NK-92 treated with Interleukin-12 subunit alpha and Interleukin-12 subunit beta, amount 100 ng/mL, for 24 hours (cell line): ENCODE data around the gene CDH4.

Source experiments
- DNase-seq: peaks from one replicate; lab custom pipeline; 2025; lab: John Stamatoyannopoulos, UW

CDH4 gene

DNA sequence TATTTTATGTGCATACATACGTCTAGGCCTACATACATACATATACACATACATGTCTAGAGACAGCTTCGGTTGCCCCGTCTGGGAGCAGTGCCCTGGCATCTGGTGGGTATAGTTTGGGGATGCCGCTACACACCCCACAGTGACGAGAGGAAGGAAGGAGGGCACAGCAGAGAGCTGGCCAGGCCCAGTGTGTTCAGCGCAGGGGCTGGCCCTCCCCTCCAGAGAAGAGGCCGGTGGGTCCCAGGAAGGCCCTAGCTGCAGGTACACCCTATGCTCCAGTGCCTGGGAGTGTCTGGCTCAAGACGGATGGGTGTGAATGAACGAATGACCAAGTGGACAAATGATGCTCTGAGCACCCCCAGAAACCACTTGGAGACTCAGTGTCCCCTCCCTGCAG, 284.6 kb downstream of the CDH4 start:
- no peak for DNase-seq

- DNase-seq = no peak
Measured at GRCh38 chr20:61537239-61538182, 285.4 kb downstream of the CDH4 start.

- no peak for DNase-seq
Measured at GRCh38 chr20:61538183-61538942, 286.3 kb downstream of the CDH4 start.

GRCh38 chr20:61538943-61539265, 286.8 kb downstream of the CDH4 start:
- no peak for DNase-seq

- DNase-seq = no peak
Measured at GRCh38 chr20:61539706-61540360, 287.8 kb downstream of the CDH4 start.

DNA sequence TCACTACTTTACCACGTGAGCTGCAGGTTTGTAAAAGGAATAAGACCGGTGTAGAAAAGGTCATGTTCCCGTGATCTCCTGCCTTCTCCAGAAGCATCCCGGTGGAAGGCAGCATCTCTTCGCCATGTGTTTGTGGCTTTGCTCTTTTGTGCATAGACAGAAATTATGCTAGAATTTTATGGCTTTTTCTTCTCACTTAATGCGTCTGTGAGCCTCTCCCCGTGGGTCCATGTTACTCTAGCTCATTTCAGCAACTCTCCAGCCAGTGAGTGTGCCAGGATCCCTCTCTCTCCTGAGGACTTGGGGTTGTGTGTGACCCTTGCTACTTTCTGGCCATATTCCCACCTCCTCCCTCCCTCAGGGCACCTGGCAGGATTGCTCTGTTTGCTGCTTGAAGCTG, 289.5 kb downstream of the CDH4 start:
- no peak for DNase-seq

GRCh38 chr20:61543086-61543485, 291.0 kb downstream of the CDH4 start:
- DNase-seq = no peak

DNA sequence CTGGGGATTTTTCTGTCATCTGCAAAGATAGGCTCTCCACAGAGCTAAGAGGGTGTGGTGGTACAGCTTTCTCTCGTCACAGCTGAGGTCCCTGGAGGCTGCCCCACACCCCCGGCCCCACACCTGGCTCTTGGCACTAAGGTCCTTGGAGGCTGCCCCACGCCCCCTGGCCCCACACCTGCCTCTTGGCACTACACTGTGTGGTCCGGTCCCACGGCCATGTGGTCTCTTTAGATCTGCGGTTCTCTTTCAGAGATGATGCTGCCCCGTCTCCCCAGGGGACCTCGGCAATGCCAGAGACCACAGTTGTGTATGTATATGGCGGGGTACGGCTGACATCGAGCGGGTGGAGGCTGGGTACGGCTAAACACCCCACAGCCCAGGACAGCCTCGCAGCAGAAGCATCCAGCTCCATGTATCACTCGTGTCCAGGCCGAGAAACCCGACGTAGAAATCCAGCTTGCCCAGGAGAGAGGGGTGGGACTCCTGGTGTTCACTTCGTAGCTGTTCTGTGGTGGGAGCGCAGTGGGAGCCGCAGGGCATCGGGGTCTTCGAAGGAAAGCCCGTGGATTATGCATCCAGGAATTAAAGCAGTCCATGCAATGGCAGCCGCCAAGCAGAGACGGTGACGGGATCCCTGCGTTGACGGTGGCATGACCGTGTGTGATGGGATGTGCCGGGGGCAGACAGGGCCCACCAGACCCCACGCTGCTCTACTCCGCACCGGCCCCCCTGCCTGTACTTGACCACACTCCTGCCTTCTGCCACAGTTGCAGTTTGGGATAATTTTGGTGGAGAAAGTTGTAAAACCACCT, 292.1 kb downstream of the CDH4 start:
- DNase-seq = no peak

DNA sequence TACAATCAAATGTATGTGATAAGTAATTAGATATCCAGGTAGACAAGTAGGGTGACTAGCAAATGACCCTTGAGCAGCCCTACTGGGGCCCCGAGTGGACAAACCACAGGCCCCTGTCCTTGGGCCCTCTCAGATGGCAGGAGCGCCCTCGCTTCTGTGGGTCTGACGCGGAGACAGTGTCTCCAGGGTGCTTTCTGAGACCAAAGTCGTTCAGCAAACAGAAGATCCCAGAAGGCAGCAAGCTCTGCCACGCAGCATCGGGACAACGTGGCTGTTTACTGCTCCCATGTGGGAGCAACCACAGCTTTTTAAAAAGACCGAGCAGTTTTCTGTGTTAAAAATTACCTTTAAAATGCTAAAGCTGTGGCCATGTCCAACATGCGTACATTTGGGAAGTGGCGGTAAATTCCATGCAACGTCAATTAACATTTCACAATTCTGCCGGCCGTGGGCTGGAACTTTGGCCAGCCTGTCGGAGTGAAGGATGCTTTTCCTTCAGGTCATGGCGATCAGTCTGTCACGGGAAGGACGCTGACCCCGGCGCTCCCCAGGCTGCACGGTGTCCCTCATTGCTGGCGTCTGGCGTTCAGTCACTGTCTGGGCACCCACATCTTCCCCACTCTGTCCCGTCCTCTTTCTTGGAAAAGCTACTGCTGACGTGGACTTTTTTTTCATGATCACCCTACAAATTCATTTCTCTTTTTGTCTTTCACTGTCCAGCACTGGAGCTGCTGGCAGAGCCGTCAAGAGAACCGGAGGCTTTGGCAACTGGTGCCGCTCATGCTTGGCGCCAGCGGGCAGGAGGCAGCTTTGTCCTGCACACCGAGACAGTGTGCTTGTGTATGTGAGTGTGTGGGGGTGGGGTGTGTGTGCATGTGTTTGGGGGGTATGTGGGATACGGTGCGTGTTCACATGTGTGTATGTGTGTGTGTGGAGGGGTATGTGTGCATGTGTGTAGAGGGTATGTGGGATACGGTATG, 293.1 kb downstream of the CDH4 start:
- DNase-seq = no peak

DNA sequence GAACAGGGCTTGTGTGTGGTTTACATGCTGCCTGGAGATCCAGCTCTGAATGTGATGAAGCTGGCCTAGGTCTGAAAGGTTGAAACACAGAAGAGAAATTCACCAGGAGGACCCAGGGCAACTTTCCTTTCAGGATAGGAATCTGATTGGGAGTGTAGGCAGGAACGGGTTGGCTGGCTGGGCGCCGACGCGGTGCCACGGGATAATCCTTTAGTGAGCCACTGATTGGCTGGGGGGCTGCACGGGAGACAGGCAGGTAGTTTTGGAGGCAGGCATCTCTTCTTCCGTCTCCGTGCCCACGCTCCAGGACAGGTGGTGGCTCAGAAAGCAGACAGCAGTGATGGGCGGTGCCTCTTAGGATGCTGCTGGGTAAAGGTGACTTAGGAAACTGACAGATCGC, 294.6 kb downstream of the CDH4 start:
- DNase-seq = no peak

DNA sequence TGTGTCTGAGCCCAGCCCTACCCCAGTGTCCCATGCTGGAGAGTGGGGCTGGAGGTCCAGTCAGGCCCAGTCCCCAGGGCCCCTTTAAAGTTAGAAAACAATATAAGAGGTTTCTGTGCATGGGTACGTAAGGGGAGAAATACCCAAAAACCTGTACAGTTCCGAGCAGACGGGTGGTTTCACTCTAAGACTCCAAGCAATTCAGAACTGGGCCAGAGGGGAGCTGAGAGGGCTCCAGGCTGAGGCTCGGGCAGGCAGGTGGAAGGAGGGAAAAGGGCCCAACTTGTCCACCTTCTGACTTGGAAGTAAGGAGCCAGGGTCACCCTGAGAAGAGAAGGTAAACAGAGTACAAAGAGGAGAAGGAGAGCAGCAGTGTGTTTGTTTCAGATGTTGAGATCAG, 296.0 kb downstream of the CDH4 start:
- DNase-seq = no peak

DNA sequence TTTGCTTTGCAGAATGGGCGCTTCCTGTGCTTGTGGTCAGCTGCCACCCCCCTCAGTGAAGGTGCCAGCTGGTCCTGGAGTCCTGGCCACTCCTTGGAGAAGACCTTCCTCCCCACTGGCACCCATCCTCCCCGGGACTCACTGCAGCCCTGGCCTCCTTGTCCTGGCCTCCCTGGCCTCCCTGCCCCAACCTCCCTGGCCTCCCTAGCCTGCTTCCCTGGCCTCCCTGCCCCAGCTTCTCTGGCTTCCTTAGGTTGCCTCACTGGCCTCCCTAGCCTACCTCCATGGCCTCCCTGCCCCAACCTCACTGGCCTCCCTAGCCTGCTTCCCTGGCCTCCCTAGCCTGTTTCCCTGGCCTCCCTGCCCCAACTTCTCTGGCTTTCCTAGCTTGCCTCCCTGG, 297.8 kb downstream of the CDH4 start:
- no peak for DNase-seq

GRCh38 chr20:61551401-61551800, 299.3 kb downstream of the CDH4 start:
- DNase-seq = no peak

GRCh38 chr20:61554617-61555016, 302.6 kb downstream of the CDH4 start:
- DNase-seq = no peak

- DNase-seq = no peak
Measured at GRCh38 chr20:61555566-61555965, 303.5 kb downstream of the CDH4 start.

DNA sequence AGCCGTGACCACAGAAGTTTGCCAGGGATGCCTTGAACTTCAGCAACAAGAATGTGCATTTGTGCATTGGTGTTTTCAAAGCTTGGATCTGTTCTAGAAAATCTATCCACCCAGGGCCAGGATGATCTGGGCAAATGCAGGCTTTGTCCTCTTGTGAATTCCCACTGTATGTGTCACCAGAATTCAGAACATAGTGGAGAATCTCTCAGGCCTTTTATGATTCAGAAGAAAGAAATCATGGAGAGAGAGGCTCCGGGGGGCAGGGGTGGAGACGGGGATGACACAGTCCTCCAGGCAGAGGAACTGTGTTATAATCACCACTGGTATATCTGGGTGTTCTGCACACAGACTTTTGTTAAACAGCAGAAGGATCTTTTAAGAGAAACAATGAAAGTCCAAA, 304.1 kb downstream of the CDH4 start:
- no peak for DNase-seq

DNA sequence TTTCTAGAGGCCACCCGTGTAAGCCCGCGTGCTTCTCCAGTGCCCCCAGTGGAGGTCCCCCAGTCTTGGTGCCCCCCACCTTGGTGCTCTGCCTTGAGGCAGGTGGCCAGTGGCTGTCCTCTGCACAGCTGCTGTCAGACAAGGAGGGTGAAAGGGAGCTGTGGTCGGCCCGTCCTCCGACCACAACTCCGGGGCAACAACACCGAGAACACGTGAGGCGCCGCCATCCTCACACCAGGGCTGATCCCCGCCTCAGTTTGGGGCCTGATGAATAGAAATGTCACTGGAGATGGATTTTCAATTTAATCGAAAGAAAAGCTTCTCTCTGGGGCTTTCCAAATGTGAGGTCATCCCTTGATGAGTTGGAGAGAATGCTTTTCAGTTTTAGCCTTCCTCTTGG, 304.6 kb downstream of the CDH4 start:
- no peak for DNase-seq

DNA sequence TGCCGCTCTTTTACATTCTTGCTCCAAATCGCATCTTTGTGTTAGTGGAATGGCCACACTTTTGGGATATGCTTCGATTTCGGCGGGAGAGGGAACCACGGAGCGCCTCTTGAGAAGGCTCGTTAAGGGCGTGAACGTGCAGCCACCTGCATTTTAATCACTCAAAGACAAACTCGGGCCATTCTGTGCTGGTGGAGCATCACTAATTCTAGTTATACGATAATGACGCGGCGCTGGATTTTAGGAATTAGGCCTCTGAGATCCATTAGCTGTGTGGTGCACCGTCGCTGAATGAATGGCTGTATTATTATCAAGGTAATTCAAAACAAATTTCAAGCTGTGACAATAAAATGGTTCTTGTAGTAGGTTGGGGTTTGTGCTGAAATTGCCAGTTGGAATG, 305.6 kb downstream of the CDH4 start:
- DNase-seq = no peak

DNA sequence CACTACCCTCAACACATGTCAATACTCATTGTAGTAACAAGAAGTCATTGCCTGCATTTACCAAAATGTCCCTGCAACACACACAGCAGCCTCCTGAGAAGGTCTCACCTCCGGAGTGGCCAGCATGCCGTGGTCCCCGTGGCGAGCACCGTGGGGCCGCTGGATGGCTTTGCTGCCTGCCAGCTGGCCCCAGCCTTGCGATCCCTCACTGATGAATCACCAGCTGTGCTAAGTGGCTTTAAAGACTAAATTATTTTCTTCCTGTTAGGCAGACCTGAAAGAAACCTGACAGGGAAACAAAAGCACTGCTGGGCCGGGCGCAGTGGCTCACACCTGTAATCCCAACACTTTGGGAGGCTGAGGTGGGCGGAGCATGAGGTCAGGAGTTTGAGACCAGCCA, 306.7 kb downstream of the CDH4 start:
- no peak for DNase-seq

GRCh38 chr20:61559706-61560315, 307.8 kb downstream of the CDH4 start:
- no peak for DNase-seq
